IgD-negative memory B cell (primary cell): ENCODE data around the gene IZUMO1R. TPM values are rescaled to one million over a fixed set of nuclear protein-coding genes. Genes with fewer than 3 reads are reported as not detected.
A peak's percentile ranks its signal among the peaks of the same experiment; 100 is the strongest.

Experiments used
- H3K27ac Mint-ChIP-seq, 3 donors: one replicate each; pipeline ENCODE4 v1.8.0; 2020 to 2022; ENCODE audit warnings: mild to moderate bottlenecking in 3 of 3, mixed read lengths in 3 of 3, moderate library complexity in 1 of 3
- H3K27me3 Mint-ChIP-seq: one replicate; pipeline ENCODE4 v1.8.0; 2021; ENCODE audit warnings: mixed read lengths
- H3K36me3 Mint-ChIP-seq: one replicate; pipeline ENCODE4 v1.8.0; 2020; ENCODE audit warnings: mild to moderate bottlenecking, mixed read lengths
- H3K4me1 Mint-ChIP-seq, 3 donors: one replicate each; pipeline ENCODE4 v1.8.0; 2020 to 2022; ENCODE audit warnings: mixed read lengths in 3 of 3, mild to moderate bottlenecking in 1 of 3
- H3K4me3 Mint-ChIP-seq, 4 donors: one replicate each; pipeline ENCODE4 v1.8.0; 2020 to 2022; ENCODE audit warnings: mild to moderate bottlenecking in 4 of 4, mixed read lengths in 4 of 4, moderate library complexity in 3 of 4
- H3K9me3 Mint-ChIP-seq, 3 donors: one replicate each; pipeline ENCODE4 v1.8.0; 2020 to 2021; ENCODE audit warnings: mixed read lengths in 3 of 3, mild to moderate bottlenecking in 1 of 3
- polyA plus RNA-seq: library from polyadenylated mRNA; unstranded; fragments of 300-500 nt; fragmentation: Illumina TruSeq; gene quantifications from one replicate; pipeline ENCODE4 v1.2.3, GENCODE V29; 2021

IZUMO1R gene
- polyA plus RNA-seq, 1 donor from 2014 or later = not detected

- peaks cover 0 to under 1% (median 0%) of the 10 kb centered on the region in 3 donors for H3K9me3 Mint-ChIP-seq
- no peak overlapping the region for H3K4me3 Mint-ChIP-seq
- peaks cover 15% of the 10 kb centered on the region for H3K27me3 Mint-ChIP-seq
- no peaks in the 10 kb centered on the region for H3K36me3 Mint-ChIP-seq
- no peak overlapping the region for H3K27ac Mint-ChIP-seq
- H3K4me1 Mint-ChIP-seq = no peaks in the 10 kb centered on the region
These were observed 3.6 kb downstream of the IZUMO1R start for GRCh38 chr11:94308024-94308423.

- no peak overlapping the region for H3K4me3 Mint-ChIP-seq
- H3K4me1 Mint-ChIP-seq = no peaks in the 10 kb centered on the region
- H3K36me3 Mint-ChIP-seq = no peaks in the 10 kb centered on the region
- no peak overlapping the region for H3K27ac Mint-ChIP-seq
- H3K27me3 Mint-ChIP-seq = peaks cover 21% of the 10 kb centered on the region
- H3K9me3 Mint-ChIP-seq = no peaks in the 10 kb centered on the region
These were observed 5.4 kb downstream of the IZUMO1R start for GRCh38 chr11:94309757-94310156.

GRCh38 chr11:94310191-94310875, 6.0 kb downstream of the IZUMO1R start:
- no peaks in the 10 kb centered on the region for H3K4me1 Mint-ChIP-seq
- H3K27ac Mint-ChIP-seq = no peak overlapping the region
- H3K9me3 Mint-ChIP-seq = no peaks in the 10 kb centered on the region
- peaks cover 21% of the 10 kb centered on the region for H3K27me3 Mint-ChIP-seq
- H3K36me3 Mint-ChIP-seq = peaks cover 1% of the 10 kb centered on the region
- H3K4me3 Mint-ChIP-seq = no peak overlapping the region

- Mint-ChIP-seq H3K27ac (no peak overlapping the region), H3K4me3 (no peak overlapping the region), H3K4me1 (no peaks in the 10 kb centered on the region), H3K9me3 (no peaks in the 10 kb centered on the region), H3K27me3 (peaks cover 19% of the 10 kb centered on the region), H3K36me3 (peaks cover 2% of the 10 kb centered on the region)
These were observed 8.0 kb downstream of the IZUMO1R start for GRCh38 chr11:94312339-94312738.

GRCh38 chr11:94314064-94314463, 9.7 kb downstream of the IZUMO1R start:
- H3K9me3 Mint-ChIP-seq = no peaks in the 10 kb centered on the region
- peaks cover 11% of the 10 kb centered on the region for H3K27me3 Mint-ChIP-seq
- peaks cover 2% of the 10 kb centered on the region for H3K36me3 Mint-ChIP-seq
- peak overlapping the region in 1 of 3 donors; percentile 16 for H3K27ac Mint-ChIP-seq
- H3K4me3 Mint-ChIP-seq = no peak overlapping the region
- H3K4me1 Mint-ChIP-seq = no peaks in the 10 kb centered on the region

GRCh38 chr11:94315664-94316063, 11.3 kb downstream of the IZUMO1R start:
- H3K4me3 Mint-ChIP-seq = no peak overlapping the region
- H3K4me1 Mint-ChIP-seq = no peaks in the 10 kb centered on the region
- H3K27me3 Mint-ChIP-seq = peaks cover 11% of the 10 kb centered on the region

GRCh38 chr11:94322501-94322900, 18.1 kb downstream of the IZUMO1R start:
- no peaks in the 10 kb centered on the region for H3K36me3 Mint-ChIP-seq
- peaks cover 2% of the 10 kb centered on the region for H3K27me3 Mint-ChIP-seq
- no peak overlapping the region for H3K27ac Mint-ChIP-seq
- H3K9me3 Mint-ChIP-seq = peaks cover 0 to 21% (median 2%) of the 10 kb centered on the region in 3 donors
- no peak overlapping the region for H3K4me3 Mint-ChIP-seq
- no peaks in the 10 kb centered on the region for H3K4me1 Mint-ChIP-seq

More at GRCh38 chr11:94315664-94316063, 11.3 kb downstream of the IZUMO1R start:
- no peak overlapping the region for H3K27ac Mint-ChIP-seq
- peaks cover 2% of the 10 kb centered on the region for H3K36me3 Mint-ChIP-seq
- peaks cover 0 to 2% (median 0%) of the 10 kb centered on the region in 3 donors for H3K9me3 Mint-ChIP-seq

- H3K4me1 Mint-ChIP-seq = no peaks in the 10 kb centered on the region
- H3K4me3 Mint-ChIP-seq = no peak overlapping the region
- peaks cover 0 to 21% (median 4%) of the 10 kb centered on the region in 3 donors for H3K9me3 Mint-ChIP-seq
- no peaks in the 10 kb centered on the region for H3K36me3 Mint-ChIP-seq
- H3K27me3 Mint-ChIP-seq = peaks cover 2% of the 10 kb centered on the region
- no peak overlapping the region for H3K27ac Mint-ChIP-seq
These were observed 21.3 kb downstream of the IZUMO1R start for GRCh38 chr11:94325681-94326080.

- Mint-ChIP-seq H3K36me3 (no peaks in the 10 kb centered on the region), H3K4me3 (no peak overlapping the region), H3K4me1 (no peaks in the 10 kb centered on the region), H3K27me3 (peaks cover 6% of the 10 kb centered on the region), H3K27ac (peak overlapping the region in 1 of 3 donors; percentile 27), H3K9me3 (peaks cover 0 to 16% (median 4%) of the 10 kb centered on the region in 3 donors)
These were observed 22.6 kb downstream of the IZUMO1R start for GRCh38 chr11:94326947-94327346.

GRCh38 chr11:94328587-94329080, 24.3 kb downstream of the IZUMO1R start:
- Mint-ChIP-seq H3K4me3 (no peak overlapping the region), H3K27ac (no peak overlapping the region), H3K27me3 (peaks cover 4% of the 10 kb centered on the region), H3K4me1 (no peaks in the 10 kb centered on the region), H3K9me3 (peaks cover 0 to 16% (median 4%) of the 10 kb centered on the region in 3 donors), H3K36me3 (no peaks in the 10 kb centered on the region)

- H3K27ac Mint-ChIP-seq = no peak overlapping the region
- H3K36me3 Mint-ChIP-seq = no peaks in the 10 kb centered on the region
- H3K27me3 Mint-ChIP-seq = peaks cover 4% of the 10 kb centered on the region
- H3K9me3 Mint-ChIP-seq = peaks cover 0 to 14% (median 4%) of the 10 kb centered on the region in 3 donors
- no peak overlapping the region for H3K4me3 Mint-ChIP-seq
- H3K4me1 Mint-ChIP-seq = no peaks in the 10 kb centered on the region
These were observed 25.1 kb downstream of the IZUMO1R start for GRCh38 chr11:94329501-94329900.

- peaks cover 4% of the 10 kb centered on the region for H3K27me3 Mint-ChIP-seq
- H3K4me1 Mint-ChIP-seq = no peaks in the 10 kb centered on the region
- H3K36me3 Mint-ChIP-seq = no peaks in the 10 kb centered on the region
- no peak overlapping the region for H3K4me3 Mint-ChIP-seq
- H3K27ac Mint-ChIP-seq = no peak overlapping the region
- H3K9me3 Mint-ChIP-seq = peaks cover 0 to 9% (median 4%) of the 10 kb centered on the region in 3 donors
These were observed 26.4 kb downstream of the IZUMO1R start for GRCh38 chr11:94330789-94331188.

- Mint-ChIP-seq H3K9me3 (peaks cover 0 to 4% (median 2%) of the 10 kb centered on the region in 3 donors), H3K36me3 (peaks cover 2% of the 10 kb centered on the region), H3K4me3 (no peak overlapping the region), H3K4me1 (no peaks in the 10 kb centered on the region), H3K27ac (no peak overlapping the region), H3K27me3 (peaks cover 4% of the 10 kb centered on the region)
These were observed 28.4 kb downstream of the IZUMO1R start for GRCh38 chr11:94332814-94333213.

GRCh38 chr11:94336033-94336432, 31.7 kb downstream of the IZUMO1R start:
- no peak overlapping the region for H3K27ac Mint-ChIP-seq
- no peak overlapping the region for H3K4me3 Mint-ChIP-seq
- H3K9me3 Mint-ChIP-seq = peaks cover 0 to 2% (median 0%) of the 10 kb centered on the region in 3 donors
- no peaks in the 10 kb centered on the region for H3K4me1 Mint-ChIP-seq
- H3K36me3 Mint-ChIP-seq = peaks cover 2% of the 10 kb centered on the region
- peaks cover 3% of the 10 kb centered on the region for H3K27me3 Mint-ChIP-seq

- Mint-ChIP-seq H3K9me3 (peaks cover 0 to 2% (median 0%) of the 10 kb centered on the region in 3 donors), H3K4me3 (no peak overlapping the region), H3K36me3 (peaks cover 2% of the 10 kb centered on the region), H3K4me1 (no peaks in the 10 kb centered on the region), H3K27ac (no peak overlapping the region), H3K27me3 (no peaks in the 10 kb centered on the region)
These were observed 34.3 kb downstream of the IZUMO1R start for GRCh38 chr11:94338651-94339050.

- no peaks in the 10 kb centered on the region for H3K4me1 Mint-ChIP-seq
- no peak overlapping the region for H3K27ac Mint-ChIP-seq
- no peaks in the 10 kb centered on the region for H3K9me3 Mint-ChIP-seq
- no peak overlapping the region for H3K4me3 Mint-ChIP-seq
- no peaks in the 10 kb centered on the region for H3K36me3 Mint-ChIP-seq
- no peaks in the 10 kb centered on the region for H3K27me3 Mint-ChIP-seq
These were observed 37.9 kb downstream of the IZUMO1R start for GRCh38 chr11:94342250-94342649.
